ENCODE data around the gene RNF220.

Gene RNF220

GRCh38 chr1:44417351-44418021 lies 12.4 kb downstream of the RNF220 start:
- no peaks in the 10 kb centered on the region for H3K9me3 ChIP-seq (ENCODE audit: control insufficient read depth in 1 of 2, low read length in 2 of 2)
- no peak overlapping the region for H3K9ac ChIP-seq (ENCODE audit: low read depth in 1 of 2, low read length in 2 of 2)
- H3K27ac ChIP-seq (ENCODE audit: low read depth, low read length), result no peak overlapping the region
- H3K4me3 ChIP-seq (ENCODE audit: low read depth in 1 of 2, low read length in 2 of 2), result no peak overlapping the region
- peaks cover 76 to 83% of the 10 kb centered on the region in 2 donors for H3K27me3 ChIP-seq (ENCODE audit: control insufficient read depth in 1 of 2, insufficient read depth in 2 of 2, low read length in 2 of 2)
- H3K36me3 ChIP-seq (ENCODE audit: control insufficient read depth in 1 of 2, insufficient read depth in 2 of 2, low read length in 2 of 2), result no peaks in the 10 kb centered on the region
- no peaks in the 10 kb centered on the region for H3K4me1 ChIP-seq (ENCODE audit: control insufficient read depth in 1 of 2, insufficient read depth in 2 of 2, low read length in 2 of 2)

- H3K4me3 ChIP-seq (ENCODE audit: low read depth in 1 of 2, low read length in 2 of 2), result no peak overlapping the region
Measured at GRCh38 chr1:44418022-44418673, 13.1 kb downstream of the RNF220 start.

GRCh38 chr1:44419901-44420300 lies 14.8 kb downstream of the RNF220 start:
- Histone ChIP-seq H3K9me3 (ENCODE audit: control insufficient read depth in 1 of 2, low read length in 2 of 2) (no peaks in the 10 kb centered on the region), H3K36me3 (ENCODE audit: control insufficient read depth in 1 of 2, insufficient read depth in 2 of 2, low read length in 2 of 2) (no peaks in the 10 kb centered on the region), H3K27ac (ENCODE audit: low read depth, low read length) (no peak overlapping the region), H3K4me3 (ENCODE audit: low read depth in 1 of 2, low read length in 2 of 2) (no peak overlapping the region), H3K4me1 (ENCODE audit: control insufficient read depth in 1 of 2, insufficient read depth in 2 of 2, low read length in 2 of 2) (peaks cover 0 to 4% of the 10 kb centered on the region in 2 donors), H3K9ac (ENCODE audit: low read depth in 1 of 2, low read length in 2 of 2) (no peak overlapping the region), H3K27me3 (ENCODE audit: control insufficient read depth in 1 of 2, insufficient read depth in 2 of 2, low read length in 2 of 2) (peaks cover 57 to 61% of the 10 kb centered on the region in 2 donors)

More at GRCh38 chr1:44418022-44418673, 13.1 kb downstream of the RNF220 start:
- H3K36me3 ChIP-seq (ENCODE audit: control insufficient read depth in 1 of 2, insufficient read depth in 2 of 2, low read length in 2 of 2), result no peaks in the 10 kb centered on the region
- H3K9me3 ChIP-seq (ENCODE audit: control insufficient read depth in 1 of 2, low read length in 2 of 2), result no peaks in the 10 kb centered on the region
- H3K27me3 ChIP-seq (ENCODE audit: control insufficient read depth in 1 of 2, insufficient read depth in 2 of 2, low read length in 2 of 2), result peaks cover 70 to 77% of the 10 kb centered on the region in 2 donors
- no peak overlapping the region for H3K9ac ChIP-seq (ENCODE audit: low read depth in 1 of 2, low read length in 2 of 2)
- no peaks in the 10 kb centered on the region for H3K4me1 ChIP-seq (ENCODE audit: control insufficient read depth in 1 of 2, insufficient read depth in 2 of 2, low read length in 2 of 2)
- no peak overlapping the region for H3K27ac ChIP-seq (ENCODE audit: low read depth, low read length)

- Histone ChIP-seq H3K9me3 (ENCODE audit: control insufficient read depth in 1 of 2, low read length in 2 of 2) (no peaks in the 10 kb centered on the region), H3K4me1 (ENCODE audit: control insufficient read depth in 1 of 2, insufficient read depth in 2 of 2, low read length in 2 of 2) (peaks cover 0 to 4% of the 10 kb centered on the region in 2 donors), H3K27me3 (ENCODE audit: control insufficient read depth in 1 of 2, insufficient read depth in 2 of 2, low read length in 2 of 2) (peaks cover 53 to 63% of the 10 kb centered on the region in 2 donors), H3K36me3 (ENCODE audit: control insufficient read depth in 1 of 2, insufficient read depth in 2 of 2, low read length in 2 of 2) (no peaks in the 10 kb centered on the region), H3K27ac (ENCODE audit: low read depth, low read length) (no peak overlapping the region), H3K9ac (ENCODE audit: low read depth in 1 of 2, low read length in 2 of 2) (no peak overlapping the region), H3K4me3 (ENCODE audit: low read depth in 1 of 2, low read length in 2 of 2) (no peak overlapping the region)
Measured at GRCh38 chr1:44420535-44420934, 15.5 kb downstream of the RNF220 start.

- Histone ChIP-seq H3K9me3 (ENCODE audit: control insufficient read depth in 1 of 2, low read length in 2 of 2) (no peaks in the 10 kb centered on the region), H3K4me1 (ENCODE audit: control insufficient read depth in 1 of 2, insufficient read depth in 2 of 2, low read length in 2 of 2) (peaks cover 0 to 4% of the 10 kb centered on the region in 2 donors), H3K36me3 (ENCODE audit: control insufficient read depth in 1 of 2, insufficient read depth in 2 of 2, low read length in 2 of 2) (no peaks in the 10 kb centered on the region), H3K27me3 (ENCODE audit: control insufficient read depth in 1 of 2, insufficient read depth in 2 of 2, low read length in 2 of 2) (peaks cover 43 to 58% of the 10 kb centered on the region in 2 donors), H3K27ac (ENCODE audit: low read depth, low read length) (no peak overlapping the region), H3K4me3 (ENCODE audit: low read depth in 1 of 2, low read length in 2 of 2) (no peak overlapping the region), H3K9ac (ENCODE audit: low read depth in 1 of 2, low read length in 2 of 2) (no peak overlapping the region)
Measured at GRCh38 chr1:44421446-44421884, 16.4 kb downstream of the RNF220 start.

- H3K27me3 ChIP-seq (ENCODE audit: control insufficient read depth in 1 of 2, insufficient read depth in 2 of 2, low read length in 2 of 2), result peaks cover 36 to 55% of the 10 kb centered on the region in 2 donors
- H3K9me3 ChIP-seq (ENCODE audit: control insufficient read depth in 1 of 2, low read length in 2 of 2), result no peaks in the 10 kb centered on the region
- no peak overlapping the region for H3K9ac ChIP-seq (ENCODE audit: low read depth in 1 of 2, low read length in 2 of 2)
- H3K4me1 ChIP-seq (ENCODE audit: control insufficient read depth in 1 of 2, insufficient read depth in 2 of 2, low read length in 2 of 2), result peaks cover 0 to 4% of the 10 kb centered on the region in 2 donors
- no peaks in the 10 kb centered on the region for H3K36me3 ChIP-seq (ENCODE audit: control insufficient read depth in 1 of 2, insufficient read depth in 2 of 2, low read length in 2 of 2)
- no peak overlapping the region for H3K4me3 ChIP-seq (ENCODE audit: low read depth in 1 of 2, low read length in 2 of 2)
- no peak overlapping the region for H3K27ac ChIP-seq (ENCODE audit: low read depth, low read length)
Measured at GRCh38 chr1:44422161-44422560, 17.1 kb downstream of the RNF220 start.

- H3K4me1 ChIP-seq (ENCODE audit: control insufficient read depth in 1 of 2, insufficient read depth in 2 of 2, low read length in 2 of 2), result peaks cover 0 to 4% of the 10 kb centered on the region in 2 donors
- H3K27ac ChIP-seq (ENCODE audit: low read depth, low read length), result no peak overlapping the region
- no peaks in the 10 kb centered on the region for H3K36me3 ChIP-seq (ENCODE audit: control insufficient read depth in 1 of 2, insufficient read depth in 2 of 2, low read length in 2 of 2)
- H3K9me3 ChIP-seq (ENCODE audit: control insufficient read depth in 1 of 2, low read length in 2 of 2), result no peaks in the 10 kb centered on the region
- H3K9ac ChIP-seq (ENCODE audit: low read depth in 1 of 2, low read length in 2 of 2), result no peak overlapping the region
- H3K27me3 ChIP-seq (ENCODE audit: control insufficient read depth in 1 of 2, insufficient read depth in 2 of 2, low read length in 2 of 2), result peaks cover 31 to 55% of the 10 kb centered on the region in 2 donors
- H3K4me3 ChIP-seq (ENCODE audit: low read depth in 1 of 2, low read length in 2 of 2), result no peak overlapping the region
Measured at GRCh38 chr1:44423591-44424537, 18.8 kb downstream of the RNF220 start.

GRCh38 chr1:44424747-44425146 lies 19.7 kb downstream of the RNF220 start:
- Histone ChIP-seq H3K9ac (ENCODE audit: low read depth in 1 of 2, low read length in 2 of 2) (no peak overlapping the region), H3K27me3 (ENCODE audit: control insufficient read depth in 1 of 2, insufficient read depth in 2 of 2, low read length in 2 of 2) (peaks cover 28 to 47% of the 10 kb centered on the region in 2 donors), H3K9me3 (ENCODE audit: control insufficient read depth in 1 of 2, low read length in 2 of 2) (no peaks in the 10 kb centered on the region), H3K36me3 (ENCODE audit: control insufficient read depth in 1 of 2, insufficient read depth in 2 of 2, low read length in 2 of 2) (no peaks in the 10 kb centered on the region), H3K27ac (ENCODE audit: low read depth, low read length) (no peak overlapping the region), H3K4me3 (ENCODE audit: low read depth in 1 of 2, low read length in 2 of 2) (no peak overlapping the region), H3K4me1 (ENCODE audit: control insufficient read depth in 1 of 2, insufficient read depth in 2 of 2, low read length in 2 of 2) (peaks cover 0 to 4% of the 10 kb centered on the region in 2 donors)

- no peak overlapping the region for H3K27ac ChIP-seq (ENCODE audit: low read depth, low read length)
- H3K36me3 ChIP-seq (ENCODE audit: control insufficient read depth in 1 of 2, insufficient read depth in 2 of 2, low read length in 2 of 2), result no peaks in the 10 kb centered on the region
- peaks cover 20 to 39% of the 10 kb centered on the region in 2 donors for H3K27me3 ChIP-seq (ENCODE audit: control insufficient read depth in 1 of 2, insufficient read depth in 2 of 2, low read length in 2 of 2)
- peaks cover 0 to 4% of the 10 kb centered on the region in 2 donors for H3K4me1 ChIP-seq (ENCODE audit: control insufficient read depth in 1 of 2, insufficient read depth in 2 of 2, low read length in 2 of 2)
- H3K9me3 ChIP-seq (ENCODE audit: control insufficient read depth in 1 of 2, low read length in 2 of 2), result no peaks in the 10 kb centered on the region
- no peak overlapping the region for H3K9ac ChIP-seq (ENCODE audit: low read depth in 1 of 2, low read length in 2 of 2)
- no peak overlapping the region for H3K4me3 ChIP-seq (ENCODE audit: low read depth in 1 of 2, low read length in 2 of 2)
Measured at GRCh38 chr1:44425341-44426082, 20.5 kb downstream of the RNF220 start.

Measured in duodenal mucosa (tissue), 2 donors.